GM21360 (cell line): ENCODE measurements around the gene LPAR3.

Experiments used
- ATAC-seq: cut with Tn5 transposase; IDR thresholded peaks from one replicate; pipeline ENCODE4 v1.9.1; 2021; ENCODE audit warnings: mild to moderate bottlenecking, moderate library complexity; ENCODE audit not compliant: unreplicated experiment

The LPAR3 gene

DNA sequence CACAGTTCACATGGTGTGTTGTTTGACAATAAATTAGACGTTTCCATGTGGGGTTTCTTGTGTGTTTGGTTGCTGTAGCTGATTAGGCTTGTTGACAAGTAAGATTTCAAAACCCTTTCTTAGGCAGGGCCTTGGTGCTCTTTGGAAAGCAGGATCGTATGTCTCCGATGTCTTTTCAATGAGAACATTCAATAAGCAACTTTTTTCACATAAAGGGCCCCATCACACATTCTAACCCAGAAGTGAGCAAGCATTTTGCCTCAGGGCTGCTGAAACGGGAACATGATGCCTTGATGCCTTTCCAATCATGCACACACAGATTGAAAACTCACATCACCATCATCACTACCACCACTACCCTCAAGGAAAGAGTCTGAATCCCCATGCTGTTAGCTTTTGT lies 33.1 kb downstream of the LPAR3 start:
- no peak for ATAC-seq

- no peak for ATAC-seq
These were observed 35.1 kb downstream of the LPAR3 start for GRCh38 chr1:84857906-84858305.

- no peak for ATAC-seq
These were observed 36.2 kb downstream of the LPAR3 start for GRCh38 chr1:84856726-84857270.

GRCh38 chr1:84855691-84856630 lies 37.0 kb downstream of the LPAR3 start:
- no peak for ATAC-seq

GRCh38 chr1:84855168-84855567 lies 37.8 kb downstream of the LPAR3 start:
- no peak for ATAC-seq

- peak; percentile 95 for ATAC-seq
These were observed 39.0 kb downstream of the LPAR3 start for GRCh38 chr1:84853741-84854721.

- no peak for ATAC-seq
These were observed 41.2 kb downstream of the LPAR3 start for GRCh38 chr1:84851839-84852238.

DNA sequence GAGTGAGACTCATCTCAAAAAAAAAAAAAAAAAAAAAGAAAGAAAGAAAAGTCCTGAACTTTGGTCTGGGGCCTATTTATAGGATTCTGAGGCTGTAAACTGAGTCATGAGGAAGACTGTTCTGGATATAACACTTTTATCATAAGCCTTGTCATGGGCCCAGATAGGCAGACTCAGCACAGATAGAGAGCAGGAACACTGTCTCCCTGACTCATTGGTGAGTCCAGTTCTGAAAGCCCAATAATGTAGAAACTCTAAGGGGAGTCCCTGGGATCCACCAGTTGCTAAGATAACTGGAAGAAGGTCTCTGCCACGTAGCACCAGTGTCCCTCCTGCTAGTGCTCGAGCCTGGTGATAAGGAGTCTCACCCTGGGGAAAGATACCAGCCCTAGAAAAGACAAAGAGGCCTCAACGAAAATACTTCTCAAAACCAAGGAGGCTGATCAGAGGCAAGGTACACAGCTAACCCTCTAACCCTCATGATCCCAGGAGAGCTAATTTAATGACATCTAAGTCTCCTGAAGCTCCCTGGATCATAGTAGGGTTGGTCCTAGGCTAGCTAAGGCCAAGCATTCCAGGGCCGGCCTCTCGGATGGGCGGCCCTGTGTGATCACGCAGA lies 43.5 kb downstream of the LPAR3 start:
- ATAC-seq = no peak

- ATAC-seq = peak; percentile 70
These were observed 45.5 kb downstream of the LPAR3 start for GRCh38 chr1:84847253-84848250.

GRCh38 chr1:84846387-84846786 lies 46.6 kb downstream of the LPAR3 start:
- ATAC-seq = no peak

GRCh38 chr1:84845357-84845756 lies 47.6 kb downstream of the LPAR3 start:
- ATAC-seq = no peak

- ATAC-seq = no peak
These were observed 48.9 kb downstream of the LPAR3 start for GRCh38 chr1:84844094-84844493.

DNA sequence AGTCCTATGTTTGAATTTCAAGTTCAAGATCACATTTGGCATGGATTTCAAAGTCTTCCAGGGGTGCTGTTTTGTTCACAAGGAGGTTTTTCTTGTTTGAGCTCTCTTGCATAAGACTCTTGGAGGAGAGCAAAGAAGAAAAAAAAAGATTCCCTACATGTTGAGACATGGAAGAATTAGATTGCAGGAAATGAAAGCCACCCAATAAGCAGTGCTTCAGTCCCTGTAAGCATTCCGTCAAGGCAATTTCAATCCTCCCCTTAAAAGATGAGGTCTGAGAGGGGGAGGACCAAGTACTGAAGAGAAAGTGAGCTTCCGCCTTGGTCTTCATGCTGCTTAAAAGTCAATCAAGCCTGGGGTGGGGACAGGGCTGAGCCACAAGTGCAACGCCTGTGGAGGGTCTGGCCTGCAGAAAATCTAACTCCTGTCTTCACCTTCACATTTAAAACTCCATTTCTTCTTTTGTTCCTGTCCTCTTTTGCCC lies 50.2 kb downstream of the LPAR3 start:
- ATAC-seq = no peak

DNA sequence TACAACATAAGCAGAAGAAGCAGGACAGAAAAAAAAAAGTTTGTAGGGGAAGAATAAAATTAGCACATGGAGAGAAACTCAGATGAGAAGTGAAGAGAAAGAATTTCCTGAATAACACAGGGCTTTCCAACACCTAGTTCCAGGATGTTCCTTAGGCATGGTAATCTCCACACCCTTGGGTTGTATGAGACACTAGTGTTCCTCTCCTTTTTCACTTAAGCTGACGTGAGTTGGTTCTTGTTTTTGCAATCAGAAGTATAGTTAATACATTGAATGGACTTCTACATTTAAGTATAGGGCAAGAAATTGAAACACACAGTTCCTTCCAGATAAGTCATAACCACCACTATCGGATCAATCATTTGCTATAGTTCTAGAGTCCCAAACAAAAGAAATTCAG lies 51.0 kb downstream of the LPAR3 start:
- no peak for ATAC-seq

DNA sequence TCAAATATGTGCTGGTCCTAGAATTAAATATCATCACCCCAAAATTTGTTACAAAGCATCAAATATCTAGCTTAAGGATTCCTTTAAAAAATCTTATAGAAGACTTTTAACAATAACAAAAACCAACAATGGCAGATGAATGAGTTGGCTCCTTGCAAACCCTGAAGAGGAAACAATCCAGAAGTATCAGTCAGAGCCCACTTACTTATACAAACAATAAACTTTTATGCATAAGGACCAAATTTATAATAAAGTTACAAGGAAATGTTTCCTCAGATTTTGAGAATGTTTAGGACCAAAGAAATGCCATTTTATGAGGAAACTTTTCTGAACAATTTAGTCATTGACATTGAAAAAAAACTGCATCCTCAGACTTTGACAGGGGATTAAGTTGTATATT lies 52.7 kb downstream of the LPAR3 start:
- no peak for ATAC-seq

GRCh38 chr1:84839544-84839943 lies 53.5 kb downstream of the LPAR3 start:
- ATAC-seq = no peak

- no peak for ATAC-seq
These were observed 56.9 kb downstream of the LPAR3 start for GRCh38 chr1:84836145-84836544.

DNA sequence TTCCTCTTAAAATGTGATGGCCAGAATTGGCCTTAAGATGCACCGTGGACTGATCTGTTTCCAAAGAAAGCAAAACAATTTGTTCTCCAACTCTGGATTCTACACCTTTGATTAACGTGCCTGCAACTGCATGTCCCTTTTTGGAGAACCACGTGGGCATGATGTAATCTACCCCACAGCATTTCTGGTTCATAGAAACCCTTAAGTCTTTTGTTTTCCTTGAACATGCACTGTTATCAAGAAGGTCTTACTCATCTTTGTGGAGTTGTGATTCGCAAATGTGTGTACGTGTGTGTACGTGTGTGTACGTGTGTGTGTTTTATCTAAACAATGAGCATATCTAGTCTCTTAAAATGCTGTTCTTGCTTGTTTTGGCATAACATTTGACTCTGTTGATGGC lies 57.8 kb downstream of the LPAR3 start:
- no peak for ATAC-seq

DNA sequence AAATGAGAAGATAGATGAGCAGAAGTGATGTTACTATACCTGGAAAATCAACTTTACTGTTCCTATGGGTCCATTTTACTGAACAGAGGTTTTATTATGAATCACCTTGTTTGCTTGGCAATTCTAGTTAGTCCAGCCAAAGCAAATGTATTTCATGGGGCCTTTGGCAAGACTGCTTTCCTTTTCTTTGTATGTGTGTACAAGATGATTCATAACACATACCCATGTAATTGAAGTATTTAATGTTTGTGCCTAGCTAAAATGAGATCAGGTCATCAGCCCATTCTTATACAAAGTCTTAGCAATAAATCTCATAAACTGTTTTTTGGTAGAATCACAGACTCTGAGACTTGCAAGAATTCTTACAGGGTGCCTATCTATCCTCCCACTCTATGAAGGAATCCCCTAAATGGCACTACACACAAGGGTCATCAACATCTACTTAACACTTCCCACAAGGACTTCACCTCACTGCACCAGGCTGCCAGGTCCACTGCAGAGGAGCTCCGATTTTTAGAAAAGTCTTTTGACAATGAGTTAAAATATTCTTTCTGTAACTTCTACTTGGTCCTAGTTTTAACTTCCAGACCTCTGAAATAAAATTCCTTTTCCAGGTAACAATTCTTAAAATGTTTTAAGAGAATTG lies 58.5 kb downstream of the LPAR3 start:
- no peak for ATAC-seq
